Measurements from ENCODE around the gene ISOC1. TPM values are rescaled to one million over a fixed set of nuclear protein-coding genes. Genes with fewer than 3 reads are reported as not detected.

ISOC1 gene
- total RNA-seq, 2 donors from 2014 or later, result 45.9 to 168 TPM

DNA sequence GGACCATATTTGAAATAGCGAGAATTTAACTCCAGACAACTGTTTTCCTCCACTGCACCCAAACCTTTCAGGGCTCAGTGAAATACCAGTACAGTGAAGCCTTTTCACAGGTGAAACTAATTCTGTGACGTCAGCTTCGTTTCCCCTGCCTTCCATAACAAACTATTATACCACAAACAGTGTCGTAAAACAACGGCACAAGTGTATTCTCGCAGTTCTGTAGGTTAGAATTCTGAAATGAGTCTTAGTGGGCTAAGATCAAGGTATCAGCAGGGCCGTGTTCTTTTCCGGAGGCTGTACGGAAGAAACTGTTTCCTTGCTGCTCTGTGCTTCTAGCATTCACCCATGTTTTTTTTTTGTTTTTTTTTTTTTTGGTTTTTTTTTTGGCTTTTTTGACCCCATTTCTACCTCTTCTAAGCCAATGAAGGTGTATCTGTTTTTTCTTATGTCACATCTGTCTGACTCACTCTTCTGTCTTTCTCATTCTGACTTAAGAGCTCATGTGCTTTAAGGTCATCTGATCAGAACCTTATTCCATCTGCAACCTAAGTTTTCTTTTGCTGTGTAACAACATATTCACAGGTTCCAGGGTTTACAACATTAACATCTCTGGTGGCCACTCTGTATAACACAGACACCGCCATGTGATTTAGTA is 20.1 kb downstream of the ISOC1 start:
- no peaks in the 10 kb centered on the region for H3K27me3 ChIP-seq
- TF ChIP-seq, protein P1, sequence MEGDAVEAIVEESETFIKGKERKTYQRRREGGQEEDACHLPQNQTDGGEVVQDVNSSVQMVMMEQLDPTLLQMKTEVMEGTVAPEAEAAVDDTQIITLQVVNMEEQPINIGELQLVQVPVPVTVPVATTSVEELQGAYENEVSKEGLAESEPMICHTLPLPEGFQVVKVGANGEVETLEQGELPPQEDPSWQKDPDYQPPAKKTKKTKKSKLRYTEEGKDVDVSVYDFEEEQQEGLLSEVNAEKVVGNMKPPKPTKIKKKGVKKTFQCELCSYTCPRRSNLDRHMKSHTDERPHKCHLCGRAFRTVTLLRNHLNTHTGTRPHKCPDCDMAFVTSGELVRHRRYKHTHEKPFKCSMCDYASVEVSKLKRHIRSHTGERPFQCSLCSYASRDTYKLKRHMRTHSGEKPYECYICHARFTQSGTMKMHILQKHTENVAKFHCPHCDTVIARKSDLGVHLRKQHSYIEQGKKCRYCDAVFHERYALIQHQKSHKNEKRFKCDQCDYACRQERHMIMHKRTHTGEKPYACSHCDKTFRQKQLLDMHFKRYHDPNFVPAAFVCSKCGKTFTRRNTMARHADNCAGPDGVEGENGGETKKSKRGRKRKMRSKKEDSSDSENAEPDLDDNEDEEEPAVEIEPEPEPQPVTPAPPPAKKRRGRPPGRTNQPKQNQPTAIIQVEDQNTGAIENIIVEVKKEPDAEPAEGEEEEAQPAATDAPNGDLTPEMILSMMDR (IDR thresholded peaks at IDR 0.05), result no peak
- no peak for DNase-seq (ENCODE audit: low spot score)
- peaks cover 0 to 35% of the 10 kb centered on the region in 2 donors for H3K4me1 ChIP-seq
- H3K4me3 ChIP-seq, result no peak overlapping the region
- H3K36me3 ChIP-seq, result peaks cover 13% of the 10 kb centered on the region
- H3K27ac ChIP-seq, result no peak overlapping the region
- no peaks in the 10 kb centered on the region for H3K9me3 ChIP-seq

DNA sequence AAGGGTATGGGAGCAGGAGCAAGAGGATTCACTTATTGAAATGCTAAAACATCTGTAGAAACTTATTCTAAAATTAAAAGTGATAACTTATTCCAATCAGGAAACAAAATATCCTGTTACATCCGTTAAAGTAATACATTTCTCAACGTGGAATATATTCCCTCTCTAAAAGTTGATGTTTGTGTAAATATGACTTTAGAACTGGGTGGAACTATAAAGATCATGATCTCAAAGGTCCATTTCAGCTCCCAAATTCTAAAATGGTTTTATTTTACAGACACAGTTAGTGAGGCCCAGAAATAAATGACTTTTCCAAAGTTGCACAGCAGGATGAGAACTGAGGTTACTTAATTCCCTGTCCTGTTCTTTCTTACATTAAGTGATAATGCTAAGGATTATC is 21.1 kb downstream of the ISOC1 start:
- TF ChIP-seq, protein P1 (IDR thresholded peaks at IDR 0.05), result no peak
- H3K27me3 ChIP-seq, result no peaks in the 10 kb centered on the region
- H3K4me1 ChIP-seq, result peaks cover 0 to 28% of the 10 kb centered on the region in 2 donors
- H3K4me3 ChIP-seq, result no peak overlapping the region
- no peak for DNase-seq (ENCODE audit: low spot score)
- no peak overlapping the region for H3K27ac ChIP-seq
- H3K36me3 ChIP-seq, result peaks cover 13% of the 10 kb centered on the region
- H3K9me3 ChIP-seq, result no peaks in the 10 kb centered on the region

DNA sequence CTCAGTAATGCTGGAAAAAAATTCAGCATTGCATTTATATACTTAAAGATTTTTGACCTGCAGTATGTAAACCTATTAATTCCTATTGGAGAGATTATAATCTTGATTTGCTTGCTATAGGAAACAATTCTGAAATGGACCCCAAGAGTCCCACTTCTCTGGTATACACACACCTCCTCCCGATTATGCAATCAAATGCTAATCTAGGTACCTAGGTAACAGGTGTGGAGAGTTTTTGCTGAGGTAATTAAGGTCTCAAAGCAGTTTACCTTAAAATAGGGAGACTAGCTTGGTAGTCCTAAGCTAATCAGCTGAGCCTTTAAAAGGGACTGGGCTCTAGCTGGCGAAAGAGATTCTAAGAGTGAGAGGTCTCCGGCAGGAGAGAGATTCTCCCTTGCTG is 22.2 kb downstream of the ISOC1 start:
- TF ChIP-seq, protein P1 (IDR thresholded peaks at IDR 0.05), result no peak

DNA sequence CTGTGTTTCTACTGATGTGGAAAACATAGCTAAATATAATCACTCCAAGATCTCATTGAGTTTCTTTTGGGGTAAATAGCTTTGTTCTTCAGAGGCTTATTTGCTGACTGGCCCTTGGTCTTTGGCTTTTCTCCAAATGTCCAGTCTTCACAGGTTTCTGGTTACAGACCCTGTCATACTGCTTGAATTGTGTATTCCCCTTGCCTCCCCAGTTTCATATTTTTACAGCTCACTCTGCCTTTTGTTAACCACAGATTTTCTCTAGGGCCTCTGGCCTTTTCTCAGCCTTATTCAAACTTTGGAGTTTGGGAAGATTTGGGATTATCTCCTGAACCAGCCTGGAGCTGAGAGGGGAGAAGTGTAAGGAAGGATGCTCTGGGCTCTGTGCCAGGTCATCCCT is 23.9 kb downstream of the ISOC1 start:
- no peak for DNase-seq (ENCODE audit: low spot score)
- H3K4me1 ChIP-seq, result peaks cover 0 to 8% of the 10 kb centered on the region in 2 donors
- H3K36me3 ChIP-seq, result peaks cover 6% of the 10 kb centered on the region
- H3K4me3 ChIP-seq, result no peak overlapping the region
- H3K27me3 ChIP-seq, result no peaks in the 10 kb centered on the region
- H3K27ac ChIP-seq, result no peak overlapping the region
- TF ChIP-seq, protein P1 (IDR thresholded peaks at IDR 0.05), result no peak
- H3K9me3 ChIP-seq, result no peaks in the 10 kb centered on the region

More for the DNA sequence above, 22.2 kb downstream of the ISOC1 start:
- no peak overlapping the region for H3K27ac ChIP-seq
- no peak for DNase-seq (ENCODE audit: low spot score)
- H3K27me3 ChIP-seq, result no peaks in the 10 kb centered on the region
- no peak overlapping the region for H3K4me3 ChIP-seq
- peaks cover 13% of the 10 kb centered on the region for H3K36me3 ChIP-seq
- H3K4me1 ChIP-seq, result peaks cover 0 to 19% of the 10 kb centered on the region in 2 donors
- H3K9me3 ChIP-seq, result no peaks in the 10 kb centered on the region

DNA sequence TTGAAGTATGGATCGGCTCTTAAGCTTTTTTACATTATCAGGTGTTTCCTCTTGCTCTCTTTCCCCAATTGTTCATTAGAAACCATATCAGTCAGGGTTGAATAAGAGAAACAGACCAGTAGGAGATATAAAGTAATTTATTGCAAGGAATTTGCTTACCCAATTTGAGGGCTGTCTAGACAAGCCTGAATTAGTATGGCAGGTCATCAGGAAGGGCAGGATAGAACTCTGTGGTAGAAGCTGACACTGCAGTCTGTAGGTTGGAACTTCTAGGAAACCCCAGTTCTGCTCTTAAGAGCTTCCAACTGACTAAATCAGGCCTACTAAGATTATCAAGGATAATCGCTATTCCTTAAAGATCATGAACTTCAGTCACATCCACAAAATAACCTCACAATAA is 24.3 kb downstream of the ISOC1 start:
- DNase-seq (ENCODE audit: low spot score), result no peak
- Histone ChIP-seq H3K4me3 (no peak overlapping the region), H3K27me3 (no peaks in the 10 kb centered on the region), H3K27ac (no peak overlapping the region), H3K4me1 (peaks cover 0 to 8% of the 10 kb centered on the region in 2 donors), H3K36me3 (peaks cover 6% of the 10 kb centered on the region), H3K9me3 (no peaks in the 10 kb centered on the region)
- TF ChIP-seq, protein P1 (IDR thresholded peaks at IDR 0.05), result no peak

DNA sequence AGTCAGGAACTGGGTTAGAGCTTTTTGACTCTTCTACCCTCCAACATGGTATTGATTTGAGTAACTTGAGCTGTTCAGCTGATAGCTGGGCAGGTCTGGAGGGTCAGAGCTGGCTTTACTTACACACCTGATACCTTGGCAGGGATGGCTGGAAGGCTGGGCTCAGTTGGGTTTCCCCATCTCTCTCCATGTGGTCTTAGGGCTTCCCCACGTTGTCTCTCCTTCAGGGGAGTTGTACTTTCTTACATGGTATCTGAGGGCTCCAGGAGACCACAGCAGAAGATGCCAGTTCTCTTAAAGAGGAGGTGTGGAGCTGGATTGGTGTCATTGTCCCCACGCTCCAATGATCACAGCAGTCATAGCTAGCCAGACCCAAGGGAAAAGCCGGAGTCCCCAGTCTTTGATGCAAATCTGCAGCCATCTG is 25.6 kb downstream of the ISOC1 start:
- no peak for DNase-seq (ENCODE audit: low spot score)
- H3K4me1 ChIP-seq, result peaks cover 0 to 8% of the 10 kb centered on the region in 2 donors
- TF ChIP-seq, protein P1 (IDR thresholded peaks at IDR 0.05), result no peak

More for the DNA sequence above, 25.6 kb downstream of the ISOC1 start:
- no peaks in the 10 kb centered on the region for H3K9me3 ChIP-seq
- no peaks in the 10 kb centered on the region for H3K27me3 ChIP-seq
- H3K4me3 ChIP-seq, result no peak overlapping the region
- H3K27ac ChIP-seq, result no peak overlapping the region
- peaks cover 6% of the 10 kb centered on the region for H3K36me3 ChIP-seq
